Activated B cell treated with CpG ODN at 0.5 μM for 24 hours (primary cell): ENCODE data around the gene CPPED1. TPM values are rescaled to one million over a fixed set of nuclear protein-coding genes. Genes with fewer than 3 reads are reported as not detected.
"Not testable (repeated sequence)": the region's sequence is repeated elsewhere in the genome, so short reads cannot be mapped to it uniquely, and the experiment has no call there.

Experiments
- ATAC-seq: fragments of 200-7000 bp; cut with Tn5 transposase; one replicate; pipeline ENCODE4 v1.10.0; 2021; ENCODE audit warnings: low read depth, mild to moderate bottlenecking, moderate library complexity
- CTCF ChIA-PET: fragments of 350-600 bp; sonication (Branson Sonifier 250); formaldehyde crosslinking; loops from one replicate; lab custom pipeline; 2021; ENCODE audit warnings: antibody characterized with exemption; lab: Charles Lee
- POLR2A ChIA-PET: fragments of 350-600 bp; sonication (Branson Sonifier 250); formaldehyde crosslinking; loops from one replicate; lab custom pipeline; 2021; ENCODE audit warnings: antibody characterized with exemption; lab: Charles Lee
- DNase-seq: peaks from one replicate; pipeline ENCODE4 v3.0.0; 2022
- H3K27ac Mint-ChIP-seq: one replicate; pipeline ENCODE4 v1.8.0; 2020; ENCODE audit warnings: mixed read lengths
- H3K27me3 Mint-ChIP-seq: one replicate; pipeline ENCODE4 v1.8.0; 2021; ENCODE audit warnings: mixed read lengths
- H3K36me3 Mint-ChIP-seq: one replicate; pipeline ENCODE4 v1.8.0; 2021; ENCODE audit warnings: low read depth, mixed read lengths
- H3K4me1 Mint-ChIP-seq: one replicate; pipeline ENCODE4 v1.8.0; 2021; ENCODE audit warnings: mixed read lengths
- H3K4me3 Mint-ChIP-seq: one replicate; pipeline ENCODE4 v1.8.0; 2020; ENCODE audit warnings: mild to moderate bottlenecking, mixed read lengths
- H3K9me3 Mint-ChIP-seq: one replicate; pipeline ENCODE4 v1.8.0; 2020; ENCODE audit warnings: mixed read lengths
- intact Hi-C: fragments of 100-400 bp; cut with micrococcal nuclease; formaldehyde crosslinking; loops from one replicate; pipeline ENCODE4 v1.15.1; 2024
- total RNA-seq: library from RNA; stranded (reverse); gene quantifications from 2 replicates; pipeline ENCODE4 v1.2.3, GENCODE V29; 2022
- TF ChIP-seq, protein P1 (sequence below): fragments of 200-600 bp; IDR thresholded peaks from one replicate; pipeline ENCODE4 v1.8.0; 2022; ENCODE audit warnings: antibody characterized with exemption, mild to moderate bottlenecking

The CPPED1 gene
- total RNA-seq, 1 donor from 2014 or later, result 14.1 TPM

DNA sequence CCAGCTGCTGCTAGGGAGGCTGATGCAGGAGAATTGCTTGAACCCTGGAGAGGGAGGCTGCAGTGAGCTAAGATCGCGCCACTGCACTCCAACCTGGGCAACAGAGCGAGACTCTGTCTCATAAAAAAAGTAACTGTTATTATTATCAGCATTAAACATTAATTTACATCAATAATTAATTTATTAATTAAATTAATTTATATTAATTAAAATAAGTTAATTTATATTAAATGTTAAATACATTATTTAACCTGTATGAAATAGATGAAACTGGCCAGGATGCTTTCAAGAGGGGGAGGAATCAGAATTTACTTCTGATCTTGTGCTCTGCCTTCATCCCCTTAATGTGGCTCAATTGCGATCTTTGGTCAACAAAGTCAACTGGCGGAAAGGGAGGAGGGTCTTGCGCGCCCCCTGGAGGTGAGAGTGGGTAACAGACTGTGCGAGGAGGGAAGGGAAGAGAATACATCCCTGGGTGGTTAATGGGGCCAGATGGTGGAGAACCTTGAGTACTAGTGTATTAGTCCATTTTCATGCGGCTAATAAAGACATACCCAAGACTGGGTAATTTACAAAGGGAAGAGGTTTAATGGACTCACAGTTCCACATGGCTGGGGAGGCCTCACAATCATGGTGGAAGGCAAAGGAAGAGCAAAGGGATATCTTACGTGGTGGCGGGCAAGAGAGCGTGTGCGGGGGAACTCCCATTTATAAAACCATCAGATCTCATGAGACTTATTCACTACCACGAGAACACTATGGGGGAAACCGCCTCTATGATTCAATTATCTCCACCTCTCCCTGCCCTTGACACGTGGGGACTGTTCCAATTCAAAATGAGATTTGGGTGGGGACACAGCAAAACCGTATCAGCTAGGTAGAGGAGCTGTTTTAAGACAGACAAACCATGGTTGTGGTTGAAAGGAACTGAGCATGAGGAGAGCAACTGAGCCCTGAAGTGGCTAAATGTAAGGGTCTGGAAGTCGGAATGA, 15.7 kb upstream of the CPPED1 start:
- peaks cover 9% of the 10 kb centered on the region for H3K27me3 Mint-ChIP-seq
- ATAC-seq, result peak; percentile 81
- H3K4me3 Mint-ChIP-seq, result no peak overlapping the region
- POLR2A ChIA-PET, result no interaction called here
- intact Hi-C loops, result loop anchor here (1.0 to 5.0 kb wide), 3 partner anchors 247 to 591 kb away; no protein-coding TSS in a partner anchor
- no peaks in the 10 kb centered on the region for H3K36me3 Mint-ChIP-seq
- H3K27ac Mint-ChIP-seq, result no peak overlapping the region
- DNase-seq, result peak; percentile 64
- CTCF ChIA-PET, result interaction anchor here (0.7 to 2.3 kb wide), 3 partner anchors 365 to 724 kb away, joined by 4 to 9 read pairs (median 9); no protein-coding TSS in a partner anchor
- no peaks in the 10 kb centered on the region for H3K9me3 Mint-ChIP-seq
- TF ChIP-seq, protein P1, sequence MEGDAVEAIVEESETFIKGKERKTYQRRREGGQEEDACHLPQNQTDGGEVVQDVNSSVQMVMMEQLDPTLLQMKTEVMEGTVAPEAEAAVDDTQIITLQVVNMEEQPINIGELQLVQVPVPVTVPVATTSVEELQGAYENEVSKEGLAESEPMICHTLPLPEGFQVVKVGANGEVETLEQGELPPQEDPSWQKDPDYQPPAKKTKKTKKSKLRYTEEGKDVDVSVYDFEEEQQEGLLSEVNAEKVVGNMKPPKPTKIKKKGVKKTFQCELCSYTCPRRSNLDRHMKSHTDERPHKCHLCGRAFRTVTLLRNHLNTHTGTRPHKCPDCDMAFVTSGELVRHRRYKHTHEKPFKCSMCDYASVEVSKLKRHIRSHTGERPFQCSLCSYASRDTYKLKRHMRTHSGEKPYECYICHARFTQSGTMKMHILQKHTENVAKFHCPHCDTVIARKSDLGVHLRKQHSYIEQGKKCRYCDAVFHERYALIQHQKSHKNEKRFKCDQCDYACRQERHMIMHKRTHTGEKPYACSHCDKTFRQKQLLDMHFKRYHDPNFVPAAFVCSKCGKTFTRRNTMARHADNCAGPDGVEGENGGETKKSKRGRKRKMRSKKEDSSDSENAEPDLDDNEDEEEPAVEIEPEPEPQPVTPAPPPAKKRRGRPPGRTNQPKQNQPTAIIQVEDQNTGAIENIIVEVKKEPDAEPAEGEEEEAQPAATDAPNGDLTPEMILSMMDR, result peak; percentile 92
- peaks cover 3% of the 10 kb centered on the region for H3K4me1 Mint-ChIP-seq

DNA sequence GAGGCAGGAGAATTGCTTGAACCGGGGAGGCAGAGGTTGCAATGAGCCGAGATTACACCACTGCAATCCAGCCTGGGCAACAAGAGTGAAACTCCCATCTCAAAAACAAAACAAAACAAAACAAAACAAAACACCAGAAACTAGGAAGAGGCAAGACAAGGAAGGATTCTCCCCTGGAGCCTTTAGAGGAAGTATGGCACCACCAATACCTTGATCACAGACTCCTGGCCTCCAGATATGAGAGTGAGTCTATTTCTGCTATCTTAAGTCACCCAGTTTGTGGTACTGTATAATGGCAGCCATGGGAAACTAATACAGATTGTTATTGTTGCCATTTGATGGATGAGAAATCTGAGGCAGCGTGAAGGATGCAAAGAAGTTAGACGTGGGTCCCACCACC, 14.6 kb upstream of the CPPED1 start:
- Mint-ChIP-seq H3K36me3 (no peaks in the 10 kb centered on the region), H3K27me3 (peaks cover 9% of the 10 kb centered on the region), H3K27ac (no peak overlapping the region), H3K4me1 (peaks cover 3% of the 10 kb centered on the region), H3K9me3 (no peaks in the 10 kb centered on the region), H3K4me3 (no peak overlapping the region)
- CTCF ChIA-PET, result interaction anchor here (0.7 to 2.3 kb wide), 3 partner anchors 364 to 723 kb away, joined by 4 to 9 read pairs (median 9); no protein-coding TSS in a partner anchor
- no peak for ATAC-seq
- intact Hi-C loops, result loop anchor here (5.0 kb wide), 1 partner anchor 246 kb away; no protein-coding TSS in a partner anchor
- DNase-seq, result no peak
- POLR2A ChIA-PET, result no interaction called here
- TF ChIP-seq, protein P1, result no peak

DNA sequence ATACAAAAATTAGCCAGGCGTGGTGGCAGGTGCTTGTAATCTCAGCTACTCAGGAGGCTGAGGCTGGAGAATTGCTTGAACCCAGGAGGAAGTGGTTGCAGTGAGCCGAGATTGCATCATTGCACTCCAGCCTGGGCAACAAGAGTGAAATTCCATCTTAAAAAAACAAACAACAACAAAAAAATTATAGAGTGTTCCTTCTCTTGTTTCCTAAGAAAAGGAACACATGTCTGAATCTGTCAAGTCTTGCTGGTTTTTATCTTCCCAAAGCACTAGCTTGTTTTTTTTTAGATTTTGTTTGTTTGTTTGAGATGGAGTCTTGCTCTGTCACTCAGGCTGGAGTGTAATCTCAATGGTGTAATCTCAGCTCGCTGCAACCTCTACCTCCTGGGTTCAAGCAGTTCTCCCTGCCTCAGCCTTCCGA, 13.1 kb upstream of the CPPED1 start:
- H3K4me3 Mint-ChIP-seq, H3K27ac Mint-ChIP-seq, H3K36me3 Mint-ChIP-seq, ATAC-seq, DNase-seq, H3K9me3 Mint-ChIP-seq, POLR2A ChIA-PET, H3K4me1 Mint-ChIP-seq, H3K27me3 Mint-ChIP-seq: not testable (repeated sequence)
- intact Hi-C loops, result loop anchor here (5.0 kb wide), 1 partner anchor 245 kb away; no protein-coding TSS in a partner anchor
- CTCF ChIA-PET, result interaction anchor here (0.6 to 2.3 kb wide), 3 partner anchors 15 to 722 kb away, joined by 6 to 9 read pairs (median 7); no protein-coding TSS in a partner anchor

DNA sequence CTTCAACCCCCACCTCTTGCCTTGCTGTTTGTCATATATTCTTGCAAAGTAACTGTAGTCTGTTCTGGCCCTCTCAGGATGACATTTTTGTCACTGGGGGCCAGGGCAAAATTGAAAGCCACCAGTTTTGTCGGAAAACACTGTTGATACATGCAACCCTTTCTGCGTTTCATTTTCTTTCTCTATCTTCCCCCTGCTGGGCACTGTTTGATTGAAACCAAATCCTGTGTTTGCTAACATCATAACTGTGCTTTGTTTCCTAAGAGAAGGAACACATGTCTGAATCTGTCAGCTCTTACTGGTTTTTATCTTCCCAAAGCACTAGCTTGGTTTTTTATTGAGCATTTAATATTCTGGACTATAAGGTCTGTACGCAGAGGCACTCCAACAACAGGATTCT, 11.7 kb upstream of the CPPED1 start:
- Mint-ChIP-seq H3K9me3 (peaks cover 3% of the 10 kb centered on the region), H3K36me3 (no peaks in the 10 kb centered on the region), H3K27ac (no peak overlapping the region), H3K27me3 (peaks cover 9% of the 10 kb centered on the region), H3K4me3 (no peak overlapping the region), H3K4me1 (peaks cover 3% of the 10 kb centered on the region)
- DNase-seq (no peak), ATAC-seq (no peak)
- ChIA-PET POLR2A (no interaction called here), CTCF (interaction anchor here (1.1 kb wide), 1 partner anchor 627 kb away, joined by 3 read pairs; no protein-coding TSS in a partner anchor)
- intact Hi-C loops, result loop anchor here (5.0 kb wide), 1 partner anchor 243 kb away; no protein-coding TSS in a partner anchor
- TF ChIP-seq, protein P1, result no peak

DNA sequence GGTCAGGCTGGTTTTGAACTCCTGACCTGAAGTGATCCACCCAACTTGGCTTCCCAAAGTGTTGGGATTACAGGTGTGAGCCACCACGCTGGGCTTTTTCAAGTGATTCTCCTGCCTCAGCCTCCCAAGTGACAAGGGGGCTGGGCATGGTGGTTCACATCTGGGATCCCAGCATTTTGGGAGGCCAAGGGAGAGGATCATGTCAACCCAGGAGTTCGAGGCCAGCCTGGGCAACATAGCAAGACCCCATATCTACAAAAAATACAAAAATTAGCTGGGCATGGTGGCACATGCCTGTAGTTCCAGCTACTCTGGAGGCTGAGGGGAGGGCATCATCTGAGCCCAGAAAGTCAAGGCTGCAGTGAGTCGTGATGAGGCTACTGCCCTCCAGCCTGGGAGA, 10.0 kb upstream of the CPPED1 start:
- H3K36me3 Mint-ChIP-seq, H3K27me3 Mint-ChIP-seq, intact Hi-C loops, H3K4me1 Mint-ChIP-seq, CTCF ChIA-PET, DNase-seq, H3K9me3 Mint-ChIP-seq, H3K4me3 Mint-ChIP-seq, H3K27ac Mint-ChIP-seq, ATAC-seq: not testable (repeated sequence)
- POLR2A ChIA-PET, result interaction anchor here (0.6 kb wide), 1 partner anchor 12 kb away, joined by 4 read pairs; no protein-coding TSS in a partner anchor

DNA sequence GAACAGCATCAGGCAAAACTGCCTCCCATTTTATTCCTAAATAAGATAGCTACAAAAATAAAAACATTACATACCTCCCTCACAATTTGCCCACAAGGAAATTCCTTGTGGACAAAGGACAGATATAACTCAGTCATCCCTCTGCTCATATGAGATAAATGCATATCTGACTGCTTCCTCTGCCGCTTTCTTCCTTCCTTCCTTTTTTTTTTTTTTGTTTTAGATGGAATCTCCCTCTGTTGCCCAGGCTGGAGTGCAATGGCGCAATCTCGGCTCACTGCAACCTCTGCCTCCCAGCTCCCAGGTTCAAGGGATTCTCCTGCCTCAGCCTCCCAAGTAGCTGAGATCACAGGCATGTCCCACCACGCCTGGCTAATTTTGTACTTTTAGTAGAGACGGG, 9.6 kb upstream of the CPPED1 start:
- POLR2A ChIA-PET, H3K27ac Mint-ChIP-seq, intact Hi-C loops, H3K4me3 Mint-ChIP-seq, H3K9me3 Mint-ChIP-seq, H3K27me3 Mint-ChIP-seq, H3K4me1 Mint-ChIP-seq, DNase-seq, CTCF ChIA-PET, H3K36me3 Mint-ChIP-seq, ATAC-seq: not testable (repeated sequence)
